Measurements from ENCODE around the gene ZSCAN16. TPM values are rescaled to one million over a fixed set of nuclear protein-coding genes. Genes with fewer than 3 reads are reported as not detected.

The ZSCAN16 gene
- total and polyA plus RNA-seq, 2 of the 13 experiments (the other 11 are each of a cell fraction or from before 2014, with no cell fraction given) = 5.7 to 12.7 TPM

- 0 out of 2 replicates have a peak, but pooled peaks have one; percentile 47 for TF ChIP-seq AHDC1 (CRISPR knock-in tag; IDR thresholded peaks at IDR 0.05; ENCODE audit: borderline replicate concordance)
- TF ChIP-seq ZNF574 (CRISPR knock-in tag; IDR thresholded peaks at IDR 0.05) = peak; percentile 99
- no peak; the same call in 1 of the 2 replicates for TF ChIP-seq DZIP1 (CRISPR knock-in tag; IDR thresholded peaks at IDR 0.05)
- TF ChIP-seq ZBTB4 (CRISPR knock-in tag; IDR thresholded peaks at IDR 0.05; ENCODE audit: borderline replicate concordance) = peak; percentile 90
- no peak for TF ChIP-seq ZNF841 (CRISPR knock-in tag; IDR thresholded peaks at IDR 0.05; ENCODE audit: borderline replicate concordance)
Measured at GRCh38 chr6:28136585-28137504, 12.4 kb downstream of the ZSCAN16 start (continued).
